Measurements from ENCODE around the gene KY.

DNA sequence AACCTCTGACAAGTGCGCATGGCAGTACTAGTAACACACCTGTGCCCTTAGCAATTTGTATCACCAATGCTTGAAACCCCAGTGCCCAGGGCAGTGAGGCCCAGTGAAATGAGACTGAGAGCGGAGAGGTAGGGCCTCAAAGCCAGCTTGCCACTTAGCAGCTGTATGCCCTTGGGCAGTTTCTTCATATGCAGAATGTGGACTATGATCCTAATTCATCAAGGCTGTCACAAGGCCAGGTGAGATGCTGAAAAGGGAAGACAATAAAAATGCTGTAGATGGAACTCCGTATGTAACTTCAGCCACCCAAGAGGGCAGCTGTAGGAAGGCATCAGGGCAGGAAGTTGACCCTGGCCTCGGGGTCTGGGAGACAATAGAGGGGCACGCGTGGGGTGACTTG is 74.4 kb downstream of the KY start:
- no peak for TF ChIP-seq POLR2A (IDR thresholded peaks at IDR 0.05)
- no peak for TF ChIP-seq POLR2AphosphoS5 (IDR thresholded peaks at IDR 0.05)
- TF ChIP-seq CTCF (IDR thresholded peaks at IDR 0.05) = no peak
